HG02623 (cell line): ENCODE results near the gene GP5.

ENCODE experiments used
- ATAC-seq: cut with Tn5 transposase; IDR thresholded peaks from one replicate; pipeline ENCODE4 v1.9.1; 2021; ENCODE audit warnings: moderate library complexity; ENCODE audit not compliant: unreplicated experiment

Gene GP5

GRCh38 chr3:194399166-194399565 lies at the start of gene GP5:
GP5 (minus strand) TSS chr3:194399266; CDS start chr3:194398282, 984 bp downstream.
- ATAC-seq: no peak

- ATAC-seq: no peak
Measured at GRCh38 chr3:194447657-194448056, 48.6 kb upstream of the GP5 start.

GRCh38 chr3:194447161-194447560 lies 48.1 kb upstream of the GP5 start:
- ATAC-seq: no peak

GRCh38 chr3:194446754-194447153 lies 47.7 kb upstream of the GP5 start:
- ATAC-seq: no peak

GRCh38 chr3:194446172-194446571 lies 47.1 kb upstream of the GP5 start:
- no peak for ATAC-seq

GRCh38 chr3:194443901-194444300 lies 44.8 kb upstream of the GP5 start:
- ATAC-seq: no peak

- no peak for ATAC-seq
Measured at GRCh38 chr3:194440756-194441155, 41.7 kb upstream of the GP5 start.

GRCh38 chr3:194439881-194440550 lies 41.0 kb upstream of the GP5 start:
- no peak for ATAC-seq

GRCh38 chr3:194434503-194434902 lies 35.4 kb upstream of the GP5 start:
- no peak for ATAC-seq

- no peak for ATAC-seq
Measured at GRCh38 chr3:194431554-194431953, 32.5 kb upstream of the GP5 start.

- ATAC-seq: no peak
Measured at GRCh38 chr3:194425399-194425798, 26.3 kb upstream of the GP5 start.

- no peak for ATAC-seq
Measured at GRCh38 chr3:194424953-194425352, 25.9 kb upstream of the GP5 start.

- no peak for ATAC-seq
Measured at GRCh38 chr3:194424373-194424772, 25.3 kb upstream of the GP5 start.

- no peak for ATAC-seq
Measured at GRCh38 chr3:194423317-194423716, 24.3 kb upstream of the GP5 start.

- ATAC-seq: no peak
Measured at GRCh38 chr3:194422188-194422587, 23.1 kb upstream of the GP5 start.

- no peak for ATAC-seq
Measured at GRCh38 chr3:194418671-194419070, 19.6 kb upstream of the GP5 start.

GRCh38 chr3:194407423-194407822 lies 8.4 kb upstream of the GP5 start:
- no peak for ATAC-seq

- ATAC-seq: no peak
Measured at GRCh38 chr3:194405766-194406165, 6.7 kb upstream of the GP5 start.

GRCh38 chr3:194404365-194405140 lies 5.5 kb upstream of the GP5 start:
- ATAC-seq: no peak

- no peak for ATAC-seq
Measured at GRCh38 chr3:194401868-194402329, 2.8 kb upstream of the GP5 start.

- ATAC-seq: no peak
Measured at GRCh38 chr3:194401346-194401745, 2.3 kb upstream of the GP5 start.

GRCh38 chr3:194399874-194400411 lies 877 bp upstream of the GP5 start:
- ATAC-seq: no peak
